Left hindlimb (tissue), 1 donor: ENCODE results near the gene UGT1A6.

Experiments
- DNase-seq: peaks from one replicate; pipeline ENCODE4 v3.0.0-alpha.2; 2018

The UGT1A6 gene

GRCh38 chr2:233803292-233803911 is 110.7 kb downstream of the UGT1A6 start:
- no peak for DNase-seq

- DNase-seq, result no peak
Measured at GRCh38 chr2:233803994-233804393, 111.3 kb downstream of the UGT1A6 start.

- DNase-seq, result no peak
Measured at GRCh38 chr2:233807215-233807865, 114.7 kb downstream of the UGT1A6 start.

- DNase-seq, result no peak
Measured at GRCh38 chr2:233807966-233808935, 115.6 kb downstream of the UGT1A6 start.

- no peak for DNase-seq
Measured at GRCh38 chr2:233810385-233810784, 117.7 kb downstream of the UGT1A6 start.

GRCh38 chr2:233811087-233811486 is 118.4 kb downstream of the UGT1A6 start:
- no peak for DNase-seq

- DNase-seq, result no peak
Measured at GRCh38 chr2:233811732-233812131, 119.0 kb downstream of the UGT1A6 start.

GRCh38 chr2:233813236-233814055 is 120.8 kb downstream of the UGT1A6 start:
- no peak for DNase-seq

GRCh38 chr2:233814056-233814835 is 121.6 kb downstream of the UGT1A6 start:
- no peak for DNase-seq

- DNase-seq, result no peak
Measured at GRCh38 chr2:233815861-233816260, 123.2 kb downstream of the UGT1A6 start.

- no peak for DNase-seq
Measured at GRCh38 chr2:233816334-233816733, 123.6 kb downstream of the UGT1A6 start.

- no peak for DNase-seq
Measured at GRCh38 chr2:233816771-233817170, 124.1 kb downstream of the UGT1A6 start.

GRCh38 chr2:233817361-233817911 is 124.7 kb downstream of the UGT1A6 start:
- DNase-seq, result no peak

GRCh38 chr2:233817995-233818638 is 125.4 kb downstream of the UGT1A6 start:
- DNase-seq, result no peak

GRCh38 chr2:233818639-233819621 is 126.2 kb downstream of the UGT1A6 start:
- DNase-seq, result no peak

GRCh38 chr2:233819884-233820773 is 127.4 kb downstream of the UGT1A6 start:
- no peak for DNase-seq

- no peak for DNase-seq
Measured at GRCh38 chr2:233820774-233821105, 128.1 kb downstream of the UGT1A6 start.

- DNase-seq, result no peak
Measured at GRCh38 chr2:233821196-233821595, 128.5 kb downstream of the UGT1A6 start.

GRCh38 chr2:233821709-233822100 is 129.0 kb downstream of the UGT1A6 start:
- no peak for DNase-seq
